PC-9 (cell line): Measurements from ENCODE around the gene TRAF4.

ENCODE experiments used
- EZH2 ChIP-seq: fragments of 200-600 bp; sonication (generic); IDR thresholded peaks from 2 replicates; pipeline ENCODE4 v1.8.0; 2017; ENCODE audit warnings: antibody characterized with exemption, low read depth
- TF ChIP-seq, protein P1 (sequence below): fragments of 200-600 bp; sonication (generic); conservative IDR thresholded peaks from 2 replicates; pipeline ENCODE4 v1.6.1; 2017; ENCODE audit warnings: mixed run types, antibody characterized with exemption, mild to moderate bottlenecking, moderate library complexity

DNA sequence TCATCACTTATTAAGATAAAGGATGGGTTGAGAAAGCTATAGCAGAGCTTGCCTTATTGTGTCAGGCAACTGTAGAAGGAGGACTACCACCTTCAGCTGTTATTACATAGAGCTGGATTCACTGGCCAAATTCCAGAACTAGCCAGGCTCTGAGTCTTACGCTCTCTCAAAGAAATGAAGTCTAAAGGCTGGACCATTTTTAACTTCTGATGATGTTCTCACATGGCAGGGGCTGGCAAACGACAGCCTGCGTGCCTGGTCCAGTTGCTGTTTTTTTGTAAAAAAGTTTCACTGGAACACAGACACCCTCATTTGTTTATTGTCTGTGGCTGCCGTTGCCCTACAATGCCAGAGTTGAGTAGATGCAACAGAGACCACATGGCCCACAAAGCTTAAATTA is 21.2 kb downstream of the TRAF4 start:
- TF ChIP-seq, protein P1, sequence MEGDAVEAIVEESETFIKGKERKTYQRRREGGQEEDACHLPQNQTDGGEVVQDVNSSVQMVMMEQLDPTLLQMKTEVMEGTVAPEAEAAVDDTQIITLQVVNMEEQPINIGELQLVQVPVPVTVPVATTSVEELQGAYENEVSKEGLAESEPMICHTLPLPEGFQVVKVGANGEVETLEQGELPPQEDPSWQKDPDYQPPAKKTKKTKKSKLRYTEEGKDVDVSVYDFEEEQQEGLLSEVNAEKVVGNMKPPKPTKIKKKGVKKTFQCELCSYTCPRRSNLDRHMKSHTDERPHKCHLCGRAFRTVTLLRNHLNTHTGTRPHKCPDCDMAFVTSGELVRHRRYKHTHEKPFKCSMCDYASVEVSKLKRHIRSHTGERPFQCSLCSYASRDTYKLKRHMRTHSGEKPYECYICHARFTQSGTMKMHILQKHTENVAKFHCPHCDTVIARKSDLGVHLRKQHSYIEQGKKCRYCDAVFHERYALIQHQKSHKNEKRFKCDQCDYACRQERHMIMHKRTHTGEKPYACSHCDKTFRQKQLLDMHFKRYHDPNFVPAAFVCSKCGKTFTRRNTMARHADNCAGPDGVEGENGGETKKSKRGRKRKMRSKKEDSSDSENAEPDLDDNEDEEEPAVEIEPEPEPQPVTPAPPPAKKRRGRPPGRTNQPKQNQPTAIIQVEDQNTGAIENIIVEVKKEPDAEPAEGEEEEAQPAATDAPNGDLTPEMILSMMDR, result no peak
- no peak for TF ChIP-seq EZH2
